Pancreas (tissue), 10 donors: Measurements from ENCODE around the gene TACR2. TPM values are rescaled to one million over a fixed set of nuclear protein-coding genes. Genes with fewer than 3 reads are reported as not detected.

Experiments
- ATAC-seq, 4 donors: fragments of 200-7000 bp; cut with Tn5 transposase; one replicate each; pipeline versions ENCODE4 v1.8.0 to v1.9.1; 2020; ENCODE audit warnings: mild to moderate bottlenecking in 4 of 4, moderate library complexity in 4 of 4
- DNase-seq, 6 donors: peaks; one replicate each; pipeline ENCODE4 v3.0.0-alpha.2; 2020
- FAIRE-seq: peaks from 2 replicates; lab custom pipeline; 2012; peaks lifted over from hg19 to GRCh38; lab: Jason Lieb, UNC
- H3K27ac ChIP-seq, 4 donors: fragments of 200-600 bp; sonication (generic); 1 replicate in 3 of 4; 2 replicates in 1 of 4; pipeline versions ENCODE4 v1.5.0 to v1.8.0; 2020
- H3K27me3 ChIP-seq, 4 donors: fragments of 200-600 bp; one replicate each; pipeline ENCODE4 v1.8.0; 2021
- H3K36me3 ChIP-seq, 3 donors: fragments of 200-600 bp; sonication (generic) in 1 of 3; one replicate each; pipeline versions ENCODE4 v1.5.0 to v1.8.0; 2020 to 2021
- H3K4me1 ChIP-seq, 3 donors: fragments of 200-600 bp; one replicate each; pipeline ENCODE4 v1.8.0; 2021
- H3K4me3 ChIP-seq, 4 donors: fragments of 200-600 bp; sonication (generic) in 2 of 4; one replicate each; pipeline versions ENCODE4 v1.5.0 to v1.8.0; 2020 to 2021
- H3K9me3 ChIP-seq, 4 donors: fragments of 200-600 bp; one replicate each; pipeline ENCODE4 v1.8.0; 2021
- CTCF ChIP-seq, 4 donors: fragments of 200-600 bp; sonication (generic) in 3 of 4; IDR thresholded peaks; one replicate each; pipeline versions ENCODE4 v1.5.0 to v1.8.0; 2021; ENCODE audit warnings: antibody characterized with exemption in 4 of 4
- WGBS, 2 donors: extraction: QIAGEN DNeasy Blood & Tissue Kit; methylation state at CpG; one replicate each; pipeline ENCODE4 v1.1.7; 2013; 5-methylcytosine and 5-hydroxymethylcytosine counted together
- intact Hi-C, 3 donors: fragments of 100-400 bp; cut with DNase I; formaldehyde crosslinking; loops; one replicate each; pipeline versions ENCODE4 v1.11.1 to v1.14.2; 2022
- polyA plus RNA-seq, 2 donors: library from polyadenylated mRNA; stranded (reverse); fragments of 200-250 nt; gene quantifications; one replicate each; pipeline ENCODE4 v1.2.3, GENCODE V29; 2013
- total RNA-seq, 6 donors: library from RNA; stranded (reverse); fragmentation: NEBNext Ultra II Directional in 4 of 6; extraction: Animal tissue kit (Norgen Biotek cat#: 25700) in 4 of 6; gene quantifications; one replicate each; pipeline versions ENCODE4 v1.2.1 to v1.2.4, GENCODE V29; 2021 to 2023
- donor health status: healthy with polysubstance abuse.
- donor health status: DM: no; HTN: no; CAD: no; lungs with moderate emphysema.
- donor health status: DM: no; HTN: no; CAD: no.
- donor health status: control.
- donor health status: control.
- donor health status: Bipolar disorder and iron deficiency.
- donor health status: DM: yes; HTN: yes; CAD: no.
- donor health status: DM: no; HTN: no; CAD: no.
- donor health status: DM: no; HTN: no; CAD: no.
- donor health status: DM: yes; HTN: yes; CAD: no.

The TACR2 gene
- total and polyA plus RNA-seq, 8 donors: 0.12 to 0.28 (median 0.15) TPM; not detected in 2

DNA sequence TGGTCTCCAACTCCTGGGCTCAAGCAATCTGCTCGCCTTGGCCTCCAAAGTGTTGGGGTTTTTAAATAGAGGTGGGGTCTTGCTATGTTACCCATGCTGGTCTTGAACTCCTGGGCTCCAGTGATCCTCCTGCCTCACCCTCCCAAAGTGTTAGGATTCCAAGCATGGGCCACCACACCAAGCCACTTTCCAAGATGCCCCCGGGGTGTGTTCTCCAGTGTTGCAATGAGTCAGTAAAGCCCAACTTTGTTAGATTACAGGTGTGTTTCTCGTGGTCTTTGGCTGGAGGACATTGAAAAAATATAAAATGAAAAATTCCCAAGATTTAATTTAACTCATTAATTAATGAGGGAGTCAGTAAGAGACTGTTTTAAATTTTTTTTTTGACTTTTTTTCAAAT is 29.2 kb downstream of the TACR2 start:
- Histone ChIP-seq H3K36me3 (peaks cover 0 to 7% (median 0%) of the 10 kb centered on the region in 3 donors), H3K4me3 (no peak overlapping the region), H3K27me3 (no peaks in the 10 kb centered on the region), H3K9me3 (no peaks in the 10 kb centered on the region), H3K27ac (no peak overlapping the region), H3K4me1 (no peaks in the 10 kb centered on the region)
- no peak for TF ChIP-seq CTCF (IDR thresholded peaks at IDR 0.05)
- FAIRE-seq (no peak), ATAC-seq (no peak), DNase-seq (no peak)
- 79 to 89% methylated on average over 3 of the region's 3 CpGs for WGBS, 2 donors
- intact Hi-C loops: no loop called here

DNA sequence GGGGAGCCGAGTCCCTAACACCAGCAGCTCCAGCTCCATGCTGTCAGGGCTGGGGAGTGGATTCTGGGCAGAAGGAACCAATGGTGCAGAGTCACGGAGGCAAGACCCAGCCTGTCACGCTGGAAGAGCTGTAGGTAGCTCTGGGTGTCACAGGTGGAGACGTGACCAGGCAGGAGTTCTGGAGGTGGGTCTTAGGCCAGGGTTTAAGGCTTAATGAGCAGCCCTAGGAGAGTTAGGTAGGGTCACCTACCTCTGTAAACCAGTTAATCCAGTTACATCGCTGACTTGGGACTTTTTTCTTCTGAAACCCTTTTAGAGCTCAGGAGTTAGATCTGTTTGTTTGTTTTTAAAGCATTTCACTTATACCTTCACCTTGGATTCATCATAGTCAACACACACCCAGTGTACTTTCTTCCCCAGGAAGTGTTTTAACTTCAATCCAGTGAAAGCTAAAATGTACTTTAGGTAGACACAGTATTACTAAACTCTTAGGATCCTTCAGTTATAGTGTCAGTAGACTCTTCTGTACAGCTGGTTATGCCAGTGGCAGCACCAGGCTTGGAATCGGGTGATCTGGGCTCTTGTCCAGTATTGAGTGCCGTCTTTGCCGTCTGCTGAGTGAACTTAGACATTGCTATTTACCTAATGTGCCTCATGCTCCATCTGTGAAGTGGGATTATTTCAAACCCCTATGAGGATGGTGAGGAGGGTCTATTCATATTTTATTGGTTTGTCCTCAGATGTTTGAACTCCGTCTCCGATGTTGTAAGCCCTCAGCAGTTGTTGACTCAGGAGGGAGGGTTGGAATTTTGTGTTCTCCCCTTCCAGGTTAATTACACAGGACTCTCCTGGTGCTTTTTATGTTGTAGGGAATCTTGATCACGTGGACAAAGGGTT is 31.0 kb downstream of the TACR2 start:
- no peak for DNase-seq
- no peaks in the 10 kb centered on the region for H3K4me1 ChIP-seq
- H3K36me3 ChIP-seq: peaks cover 0 to 7% (median 0%) of the 10 kb centered on the region in 3 donors
- H3K9me3 ChIP-seq: no peaks in the 10 kb centered on the region
- no peak overlapping the region for H3K27ac ChIP-seq
- WGBS, 2 donors: 67 to 68% methylated on average over 11 of the region's 11 CpGs
- no peaks in the 10 kb centered on the region for H3K27me3 ChIP-seq
- ATAC-seq: peak in 1 of 4 donors; percentile 37
- no peak for FAIRE-seq
- H3K4me3 ChIP-seq: no peak overlapping the region
- TF ChIP-seq CTCF (IDR thresholded peaks at IDR 0.05): no peak
- intact Hi-C loops: no loop called here

GRCh38 chr10:69384320-69384719 is 32.4 kb downstream of the TACR2 start:
- TF ChIP-seq CTCF (IDR thresholded peaks at IDR 0.05): no peak
- no peaks in the 10 kb centered on the region for H3K9me3 ChIP-seq
- no peaks in the 10 kb centered on the region for H3K27me3 ChIP-seq
- H3K4me1 ChIP-seq: no peaks in the 10 kb centered on the region
- intact Hi-C loops: no loop called here
- no peak overlapping the region for H3K27ac ChIP-seq
- no peak for FAIRE-seq
- peaks cover 0 to 7% (median 0%) of the 10 kb centered on the region in 3 donors for H3K36me3 ChIP-seq
- 87 to 95% methylated on average over 10 of the region's 10 CpGs for WGBS, 2 donors
- ATAC-seq: no peak
- no peak for DNase-seq
- H3K4me3 ChIP-seq: no peak overlapping the region

DNA sequence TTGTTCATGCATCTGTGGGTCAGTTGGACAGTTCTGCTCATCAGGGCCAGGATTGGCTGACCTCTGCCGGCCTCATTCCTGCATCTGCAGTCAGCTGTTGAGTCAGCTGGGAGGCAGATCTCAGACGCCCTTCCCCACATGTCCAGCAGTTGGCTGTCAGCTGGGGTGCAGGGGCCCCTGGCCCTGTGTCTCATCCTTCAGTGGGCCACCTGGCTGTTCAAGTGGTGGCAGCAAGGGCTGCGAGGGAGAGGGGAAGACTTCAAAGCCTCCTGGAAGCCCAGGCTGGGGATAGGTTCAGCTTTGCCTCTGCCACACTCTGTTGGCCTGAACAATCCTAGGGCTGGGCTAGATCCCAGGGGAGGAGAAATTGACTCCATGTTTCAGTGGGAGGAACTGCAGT is 33.2 kb downstream of the TACR2 start:
- 57 to 60% methylated on average over 3 of the region's 3 CpGs for WGBS, 2 donors
- H3K36me3 ChIP-seq: peaks cover 0 to 7% (median 0%) of the 10 kb centered on the region in 3 donors
- no peak overlapping the region for H3K27ac ChIP-seq
- H3K9me3 ChIP-seq: no peaks in the 10 kb centered on the region
- intact Hi-C loops: no loop called here
- no peak overlapping the region for H3K4me3 ChIP-seq
- DNase-seq (no peak), ATAC-seq (peak in 3 of 4 donors; percentile 42 to 56 (median 50)), FAIRE-seq (no peak)
- no peak for TF ChIP-seq CTCF (IDR thresholded peaks at IDR 0.05)
- no peaks in the 10 kb centered on the region for H3K4me1 ChIP-seq
- H3K27me3 ChIP-seq: no peaks in the 10 kb centered on the region
